ENCODE measurements around the gene IL6. TPM values are rescaled to one million over a fixed set of nuclear protein-coding genes. Genes with fewer than 3 reads are reported as not detected.

The IL6 gene
- total and polyA plus RNA-seq, 2 of the 13 experiments (the other 11 are each of a cell fraction or from before 2014, with no cell fraction given), result not detected

GRCh38 chr7:22751341-22751740 lies 24.3 kb downstream of the IL6 start (continued):
- TF ChIP-seq ZBTB46 (CRISPR knock-in tag; IDR thresholded peaks at IDR 0.05; ENCODE audit: borderline replicate concordance), result no peak
- no peak for TF ChIP-seq ZNF260 (CRISPR knock-in tag; IDR thresholded peaks at IDR 0.05; ENCODE audit: borderline replicate concordance, low read depth)
- TF ChIP-seq TSC22D2 (CRISPR knock-in tag; IDR thresholded peaks at IDR 0.05; ENCODE audit: borderline replicate concordance), result no peak
- no peak for TF ChIP-seq TBX2 (CRISPR knock-in tag; IDR thresholded peaks at IDR 0.05; ENCODE audit: borderline replicate concordance)
- no peak for TF ChIP-seq ZNF329 (CRISPR knock-in tag; IDR thresholded peaks at IDR 0.05; ENCODE audit: low read depth)
- TF ChIP-seq ZBTB3 (CRISPR knock-in tag; IDR thresholded peaks at IDR 0.05; ENCODE audit: borderline replicate concordance, low read depth), result no peak

GRCh38 chr7:22757338-22757994 lies 30.5 kb downstream of the IL6 start:
- Histone ChIP-seq H3K36me3 (replicated peaks in 1 of 2; ENCODE audit: control insufficient read depth in 1 of 2, insufficient read depth in 2 of 2, low read length in 2 of 2) (no peaks in the 10 kb centered on the region), H3K9ac (ENCODE audit: insufficient read depth, low read depth, low read length) (no peak overlapping the region), H3K9me3 (ENCODE audit: low read length) (peaks cover 8% of the 10 kb centered on the region; the same call in 1 of the 2 replicates), H2AFZ (ENCODE audit: low read length) (no peak overlapping the region), H3K4me2 (ENCODE audit: low read depth, low read length) (no peak overlapping the region), H3K79me2 (ENCODE audit: insufficient read depth, low read length) (no peaks in the 10 kb centered on the region), H3K27ac (ENCODE audit: extremely low read length, insufficient read depth, low read length) (no peak overlapping the region), H3K4me3 (replicated peaks in 1 of 3; ENCODE audit: insufficient read depth in 1 of 3, low read depth in 2 of 3, low read length in 3 of 3) (no peak overlapping the region), H4K20me1 (ENCODE audit: insufficient read depth, low read length) (no peaks in the 10 kb centered on the region), H3K27me3 (ENCODE audit: control insufficient read depth in 1 of 2, insufficient read depth in 2 of 2, low read length in 2 of 2) (peaks cover 0 to 4% of the 10 kb centered on the region in 2 experiments; a peak in 1 of 5 replicates), H3K4me1 (ENCODE audit: insufficient read depth, low read length) (no peaks in the 10 kb centered on the region)
- no TSS peak for BruUV-seq (replicated peaks)
- in situ Hi-C loops (cut with HindIII; ENCODE audit: extremely low pct_ligation_motif_present, low pct_unique_long_range_greater_than_20kb), result no loop called here
- ChIA-PET POLR2A (no interaction called here), CTCF (ENCODE audit: low intra/inter-chr PET ratio, low total read pairs) (no interaction called here)
- no peak for ATAC-seq
- 14% methylated on average over 1 of the region's 1 CpG for WGBS (ENCODE audit: low lambda C conversion rate)
- intact Hi-C loops (cut with micrococcal nuclease; ENCODE audit: unreplicated experiment), result no loop called here
- no peak for FAIRE-seq
- DNase-seq (ENCODE audit: low spot score), result no peak
- TF ChIP-seq ZNF276 (CRISPR knock-in tag; IDR thresholded peaks at IDR 0.05; ENCODE audit: low read depth) (no peak), RFX5 (IDR thresholded peaks at IDR 0.05; ENCODE audit: low read depth, low read length) (no peak), ZNF878 (CRISPR knock-in tag; IDR thresholded peaks at IDR 0.05) (no peak), FOXK1 (CRISPR knock-in tag; IDR thresholded peaks at IDR 0.05; ENCODE audit: borderline replicate concordance, low read depth) (no peak), SKI (IDR thresholded peaks at IDR 0.05; ENCODE audit: partially characterized antibody) (no peak), ZNF225 (CRISPR knock-in tag; IDR thresholded peaks at IDR 0.05) (no peak)

Data from HepG2 (cell line).